NCI-H526 (cell line): Measurements from ENCODE around the gene PDSS2.
"Not testable (repeated sequence)": the region's sequence is repeated elsewhere in the genome, so short reads cannot be mapped to it uniquely, and the experiment has no call there.

Experiments
- DNase-seq, 2 experiments: peaks; one replicate each; lab custom pipeline; 2025; lab: John Stamatoyannopoulos, UW

PDSS2 gene

DNA sequence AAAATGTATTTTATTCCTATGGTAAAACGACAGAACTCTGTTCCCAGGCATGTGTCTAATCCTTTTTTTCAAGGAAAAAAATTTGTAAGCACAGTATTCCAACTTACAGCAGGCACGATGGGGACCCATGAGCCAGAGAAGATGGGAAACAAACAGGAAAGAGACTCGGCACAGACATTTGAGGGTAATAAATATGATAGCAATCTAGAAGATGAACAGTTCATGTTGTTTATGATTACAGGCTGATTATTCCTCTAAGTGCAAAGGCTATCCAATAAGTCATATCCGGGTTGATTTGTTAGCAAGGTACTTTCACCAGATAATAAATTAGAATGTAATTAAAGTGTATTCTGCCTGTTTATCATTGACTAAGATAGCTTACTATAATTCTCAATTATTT is 43.2 kb downstream of the PDSS2 start:
- DNase-seq, result peak in 1 of 2 experiments; percentile 16

DNA sequence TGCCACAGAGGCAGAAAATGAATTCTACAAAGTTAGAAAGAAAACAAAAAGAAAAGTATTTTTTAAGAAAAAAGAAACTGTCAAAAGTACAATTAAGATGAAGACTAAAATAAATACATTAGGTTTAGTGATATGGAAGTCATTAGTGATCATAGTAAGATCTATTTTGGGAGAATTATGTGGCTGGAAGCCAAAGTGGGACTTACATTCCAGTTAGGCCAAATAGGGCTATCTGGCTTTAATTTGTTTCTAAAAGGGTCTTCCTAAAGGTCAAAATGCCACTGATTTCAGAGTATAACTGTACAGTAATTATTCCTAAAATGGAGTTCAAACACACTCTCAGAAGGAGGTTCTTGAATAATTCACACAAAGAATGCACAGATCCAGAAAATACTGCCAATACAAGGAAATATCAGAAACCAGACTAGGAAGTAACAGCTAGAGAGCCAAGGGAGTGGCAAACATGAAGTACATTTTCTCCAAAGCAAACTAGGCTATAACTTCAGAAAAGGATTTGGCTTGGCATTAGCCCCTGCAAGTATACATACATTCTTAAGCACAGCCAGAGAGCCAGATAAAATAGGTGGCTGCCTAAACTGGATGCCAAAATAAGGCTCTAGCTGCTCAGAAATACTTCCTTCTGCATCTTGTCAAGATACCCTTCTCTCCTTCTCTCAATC is 45.3 kb downstream of the PDSS2 start:
- DNase-seq, result no peak

- no peak for DNase-seq
Observed at GRCh38 chr6:107411161-107411560, 48.2 kb downstream of the PDSS2 start.

DNA sequence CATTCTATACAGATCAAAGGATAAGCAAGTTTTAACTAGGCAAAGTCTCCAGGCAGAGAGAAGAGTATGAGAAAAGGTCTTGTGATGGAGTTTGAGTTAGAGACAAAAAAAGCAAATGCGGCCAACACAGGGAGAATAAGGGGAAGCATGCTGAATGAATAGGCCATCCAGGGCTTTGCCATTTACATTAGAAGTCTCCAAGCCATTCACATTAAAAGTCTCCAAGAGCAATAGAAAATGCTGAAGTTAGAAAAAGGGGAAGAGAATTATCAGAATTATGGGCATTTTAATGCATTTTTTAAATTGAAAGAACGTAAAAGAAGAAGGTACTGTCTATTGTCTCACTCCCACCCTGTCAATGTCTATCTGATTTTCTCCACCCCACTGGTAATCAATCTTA is 49.4 kb downstream of the PDSS2 start:
- no peak for DNase-seq

DNA sequence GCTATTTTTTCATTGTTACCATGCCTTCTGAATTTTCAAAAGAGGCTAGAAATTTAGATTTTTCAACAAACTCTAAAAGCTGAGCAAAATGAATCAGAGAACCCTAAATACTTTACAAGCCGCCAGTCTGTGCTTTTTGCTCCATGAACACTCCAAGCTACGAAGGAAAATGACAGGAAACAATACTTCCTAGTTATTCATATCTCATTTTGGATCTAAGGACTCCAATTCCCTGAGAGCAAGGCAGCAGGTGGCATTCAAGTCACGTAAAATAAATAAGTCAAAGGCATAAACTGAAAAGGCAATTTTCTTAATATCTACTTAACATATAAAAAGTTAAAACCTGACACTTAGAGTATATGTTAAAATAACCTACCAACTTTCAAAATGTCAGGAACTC is 50.6 kb downstream of the PDSS2 start:
- DNase-seq, result no peak

DNA sequence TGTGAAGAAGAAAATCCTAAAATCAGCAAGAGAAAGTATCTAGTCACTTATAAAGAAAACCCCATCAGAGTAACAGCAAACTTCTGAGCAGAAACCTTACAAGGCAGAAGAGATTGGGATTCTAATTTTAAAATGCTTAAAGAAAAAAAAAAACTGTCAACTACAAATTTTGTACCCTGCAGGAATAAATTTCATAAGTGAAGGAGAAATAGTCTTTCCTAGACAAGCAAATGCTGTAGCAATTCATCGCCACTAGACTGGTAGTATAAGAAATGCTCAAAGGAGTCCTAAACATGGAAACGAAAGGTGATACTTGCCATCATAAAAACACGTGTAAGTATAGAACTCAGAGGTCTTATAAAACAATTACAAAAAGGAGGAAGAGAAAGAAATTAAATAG is 54.4 kb downstream of the PDSS2 start:
- no peak for DNase-seq

DNA sequence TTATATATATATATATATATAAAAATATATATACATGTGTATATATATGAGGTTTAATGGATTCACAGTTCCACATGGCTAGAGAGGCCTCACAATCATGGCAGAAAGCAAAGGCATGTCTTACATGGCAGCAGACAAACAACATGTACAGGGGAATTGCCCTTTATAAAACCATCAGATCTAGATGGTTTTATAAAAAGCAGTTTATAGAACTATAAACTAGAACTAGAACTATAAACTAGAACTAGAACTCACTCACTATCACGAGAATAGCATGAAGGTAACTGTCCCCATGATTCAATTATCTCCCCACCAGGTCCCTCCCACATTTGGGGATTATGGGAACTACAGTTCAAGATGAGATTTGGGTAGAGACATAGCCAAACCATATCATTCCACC is 56.8 kb downstream of the PDSS2 start:
- no peak for DNase-seq

GRCh38 chr6:107401573-107401972 is 57.8 kb downstream of the PDSS2 start:
- no peak for DNase-seq

DNA sequence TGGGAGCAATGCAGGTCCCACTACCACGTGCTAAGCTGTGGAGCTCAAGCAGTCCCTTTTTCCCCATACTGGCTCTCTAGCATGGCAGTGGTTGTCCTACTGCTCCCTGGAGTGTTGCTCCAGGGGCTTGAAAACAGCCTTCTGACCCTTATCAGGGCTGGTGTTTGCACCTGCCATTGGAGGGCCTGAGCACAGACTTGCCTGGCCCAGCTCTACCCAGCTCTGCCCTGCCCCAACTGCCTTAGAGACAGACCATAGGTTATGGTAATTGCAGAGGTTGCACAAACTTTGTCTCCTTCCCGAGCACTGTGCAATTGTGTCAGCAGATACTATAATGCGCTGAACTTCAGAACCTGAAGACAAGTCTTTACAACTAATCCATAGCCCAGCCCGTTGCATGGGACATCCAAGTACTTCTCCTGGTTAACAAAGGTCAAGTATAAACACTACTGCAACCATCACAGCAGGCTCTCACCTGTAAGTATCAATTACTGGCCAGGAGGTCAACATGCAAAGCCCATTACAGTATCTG is 58.7 kb downstream of the PDSS2 start:
- DNase-seq, result no peak

DNA sequence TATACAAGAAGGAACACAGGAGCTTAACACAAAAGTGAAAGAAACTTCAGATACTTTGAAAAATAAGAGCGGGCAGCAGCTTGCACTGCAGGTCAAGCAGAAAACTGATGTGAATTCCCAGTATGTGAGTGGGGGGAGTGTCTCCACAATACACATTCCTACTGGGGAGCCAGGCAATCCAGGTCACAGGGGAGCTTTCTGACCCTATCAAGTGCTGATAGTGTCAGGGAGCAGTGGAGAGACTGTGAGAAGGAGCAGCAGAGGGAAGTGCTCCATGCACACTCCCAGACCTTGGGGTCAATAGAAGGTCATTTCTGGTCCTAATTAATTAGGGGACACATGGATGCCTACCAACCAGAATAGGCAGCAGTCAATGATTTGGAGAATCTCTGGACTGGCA is 59.4 kb downstream of the PDSS2 start:
- no peak for DNase-seq

- DNase-seq, result no peak
Observed at GRCh38 chr6:107398001-107398400, 61.4 kb downstream of the PDSS2 start.

DNA sequence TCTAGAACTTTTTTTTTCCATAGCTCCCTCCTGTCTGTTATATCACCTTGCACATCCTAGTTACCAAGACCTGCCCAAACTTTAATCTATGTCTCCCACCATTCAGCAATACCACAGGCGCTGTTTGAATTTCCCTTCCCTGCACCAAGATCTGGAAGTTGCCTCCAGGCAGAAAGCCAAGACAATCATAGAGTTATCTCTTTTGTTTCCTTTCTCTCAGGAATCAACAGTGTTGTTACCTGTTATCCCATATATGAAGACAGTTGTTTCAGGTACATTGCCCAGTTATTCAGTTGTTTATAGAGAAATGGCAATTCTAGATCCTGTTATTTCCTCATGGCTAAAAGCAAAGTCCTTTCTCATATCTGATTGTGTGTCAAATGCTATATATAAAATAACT is 63.2 kb downstream of the PDSS2 start:
- DNase-seq, result no peak

- DNase-seq, result no peak
Observed at GRCh38 chr6:107392069-107392468, 67.3 kb downstream of the PDSS2 start.

GRCh38 chr6:107390685-107391435 is 68.5 kb downstream of the PDSS2 start:
- DNase-seq, result no peak

- DNase-seq, result no peak
Observed at GRCh38 chr6:107390056-107390455, 69.3 kb downstream of the PDSS2 start.

DNA sequence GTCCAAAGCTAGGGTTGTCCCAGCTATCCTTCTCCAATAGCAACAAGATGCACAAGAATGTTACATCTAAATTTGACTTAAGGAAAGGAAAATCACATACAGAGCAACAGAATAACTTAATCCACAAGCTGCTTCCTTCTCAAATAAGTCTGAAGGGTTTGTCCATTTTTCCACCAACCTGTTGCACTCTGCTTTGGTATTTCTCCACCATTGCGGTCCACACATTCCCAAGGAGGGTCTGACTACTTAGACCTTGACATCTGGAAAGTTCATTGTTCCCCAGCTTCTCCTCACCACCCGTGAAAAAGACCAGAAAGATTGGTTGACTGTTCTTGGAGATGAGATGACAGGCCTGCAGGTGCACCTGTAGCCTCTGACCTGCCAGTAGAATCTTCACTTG is 72.5 kb downstream of the PDSS2 start:
- no peak for DNase-seq

DNA sequence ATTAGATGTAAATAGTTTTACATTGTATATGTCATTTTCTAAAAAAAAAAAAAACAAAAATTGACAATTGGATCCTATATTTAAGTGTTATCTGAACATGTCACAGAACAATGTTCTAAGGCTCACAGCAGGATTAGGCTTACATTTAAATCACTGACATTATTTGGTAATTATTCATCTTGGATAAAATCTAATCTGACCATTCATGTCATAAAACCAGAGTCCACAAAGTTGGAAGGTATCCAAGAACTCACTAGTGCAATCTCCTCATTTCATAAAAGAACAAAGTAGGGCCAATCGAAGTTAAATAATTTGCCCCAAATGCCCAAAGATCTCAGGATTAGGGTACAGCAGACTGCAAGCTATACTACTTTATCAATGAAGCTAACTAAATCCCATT is 73.0 kb downstream of the PDSS2 start:
- no peak for DNase-seq

DNA sequence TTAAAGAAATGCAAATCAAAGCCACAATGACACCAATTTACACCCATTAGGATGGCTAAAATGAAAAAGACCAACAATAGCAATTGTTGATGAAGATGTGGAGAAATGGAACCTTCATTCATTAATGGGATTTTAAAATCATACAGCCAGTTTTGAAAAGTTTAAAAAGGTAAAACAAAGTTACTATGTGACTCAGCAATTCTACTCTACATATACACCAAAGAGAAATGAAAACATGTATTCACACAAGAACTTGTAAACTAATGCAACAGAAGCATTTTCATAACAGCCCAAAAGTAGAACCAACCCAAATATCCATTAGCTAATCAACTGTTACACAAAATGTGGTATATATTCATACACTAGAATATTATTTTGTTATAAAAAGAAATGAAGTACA is 75.7 kb downstream of the PDSS2 start:
- DNase-seq, result no peak

- DNase-seq, result no peak
Observed at GRCh38 chr6:107374264-107374663, 85.1 kb downstream of the PDSS2 start.

DNA sequence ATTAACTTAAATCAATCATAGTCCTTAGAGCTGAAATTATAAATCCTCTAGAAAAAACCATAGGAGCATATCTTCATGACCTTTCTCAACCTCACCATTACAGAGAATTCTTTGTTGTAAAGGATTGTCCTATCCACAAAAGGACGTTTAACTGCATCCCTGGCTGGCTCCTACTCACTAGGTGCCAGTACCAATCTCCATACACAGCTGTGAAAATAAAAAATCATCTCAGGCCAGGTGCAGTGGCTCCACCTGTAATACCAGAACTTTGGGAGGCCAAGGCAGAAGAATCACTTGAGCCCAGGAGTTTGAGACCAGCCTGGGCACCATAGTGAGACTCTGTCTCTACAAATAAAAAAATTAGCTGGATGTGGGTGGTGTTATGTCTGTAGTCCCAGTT is 89.9 kb downstream of the PDSS2 start:
- no peak for DNase-seq

- DNase-seq, result no peak
Observed at GRCh38 chr6:107368471-107368870, 90.9 kb downstream of the PDSS2 start.

DNA sequence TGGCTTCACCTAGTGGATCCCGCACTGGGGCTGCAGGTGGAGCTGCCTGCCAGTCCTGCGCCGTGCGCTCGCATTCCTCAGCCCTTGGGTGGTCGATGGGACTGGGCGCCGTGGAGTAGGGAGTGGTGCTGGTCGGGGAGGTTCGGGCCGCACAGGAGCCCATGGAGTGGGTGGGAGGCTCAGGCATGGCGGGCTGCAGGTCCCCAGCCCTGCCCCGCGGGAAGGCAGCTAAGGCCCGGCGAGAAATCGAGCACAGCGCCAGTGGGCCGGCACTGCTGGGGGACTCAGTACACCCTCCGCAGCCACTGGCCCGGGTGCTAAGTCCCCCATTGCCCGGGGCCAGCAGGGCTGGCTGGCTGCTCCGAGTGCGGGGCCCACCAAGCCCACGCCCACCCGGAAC is 95.2 kb downstream of the PDSS2 start:
- DNase-seq, result not testable (repeated sequence)

DNA sequence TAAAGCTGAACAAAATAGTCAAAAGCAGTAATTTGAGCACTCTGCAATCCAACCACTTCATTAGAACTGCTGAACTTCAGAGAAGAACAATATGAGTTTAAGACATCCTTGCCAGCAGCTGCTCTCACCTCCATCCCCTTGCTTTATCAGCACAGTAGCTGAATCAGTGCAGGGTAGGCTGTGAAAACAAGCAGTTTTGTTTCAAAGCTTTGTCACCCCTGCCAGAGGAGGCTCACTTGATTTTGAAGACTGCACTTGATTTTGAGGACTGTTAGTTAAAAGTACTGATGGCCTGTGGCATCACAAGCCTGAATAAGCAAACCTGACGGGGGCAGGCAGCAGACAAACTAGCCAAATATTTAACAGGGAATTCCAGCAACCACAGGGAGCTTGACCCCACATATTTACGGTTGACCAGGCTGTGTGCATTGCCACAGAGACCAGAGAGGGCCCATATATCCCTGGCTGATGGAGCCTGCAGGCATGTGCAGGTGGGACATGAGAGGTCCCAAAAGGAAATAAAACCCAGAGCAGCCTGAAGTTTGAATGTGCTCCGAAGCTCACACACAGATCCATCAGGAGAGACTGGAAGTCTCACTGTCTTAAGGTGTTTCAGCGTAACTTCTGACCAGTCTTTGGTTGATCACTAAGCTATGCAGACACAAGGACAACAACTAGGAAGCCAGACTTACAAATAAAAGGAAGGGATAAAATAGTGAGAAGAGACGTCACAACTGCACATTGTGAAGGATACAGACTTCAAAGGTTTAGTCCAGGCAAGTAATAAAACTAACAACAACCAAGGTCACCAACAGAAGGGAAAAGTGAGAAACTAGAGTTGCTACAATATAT is 97.4 kb downstream of the PDSS2 start:
- no peak for DNase-seq
